Coronary artery (tissue), 2 donors: Measurements from ENCODE around the gene ZNF592.
A peak's percentile ranks its signal among the peaks of the same experiment; 100 is the strongest.

ENCODE experiments used
- DNase-seq: peaks from one replicate; pipeline ENCODE4 v3.0.0-alpha.2; 2017; ENCODE audit warnings: low spot score
- H3K27ac ChIP-seq, 2 donors: fragments of 200-600 bp; sonication (generic); one replicate each; pipeline ENCODE4 v1.5.1; 2016 to 2019
- H3K4me3 ChIP-seq: fragments of 200-600 bp; sonication (generic); 2 replicates; pipeline ENCODE4 v1.5.1; 2016; ENCODE audit warnings: mild to moderate bottlenecking, moderate library complexity
- CTCF ChIP-seq: fragments of 200-600 bp; sonication (generic); IDR thresholded peaks from one replicate; pipeline ENCODE4 v1.5.1; 2019; ENCODE audit warnings: antibody characterized with exemption

ZNF592 gene

GRCh38 chr15:84813931-84814330, 65.5 kb downstream of the ZNF592 start:
- Histone ChIP-seq H3K27ac (no peak overlapping the region), H3K4me3 (no peak overlapping the region)
- no peak for DNase-seq
- TF ChIP-seq CTCF = no peak

- Histone ChIP-seq H3K4me3 (no peak overlapping the region), H3K27ac (peak overlapping the region in 1 of 2 donors; percentile 99)
- TF ChIP-seq CTCF = no peak
- no peak for DNase-seq
Measured at GRCh38 chr15:84814916-84815315, 66.5 kb downstream of the ZNF592 start.

GRCh38 chr15:84816694-84817465, 68.5 kb downstream of the ZNF592 start, which contains the start of gene ALPK3:
TSS of gene ALPK3 (plus strand) at chr15:84817356. CDS start at chr15:84817453, 97 bp downstream.
- Histone ChIP-seq H3K4me3 (peak within 1 kb of the TSS; percentile 71), H3K27ac (peak within 1 kb of the TSS; percentile 96 to 99)
- no peak for TF ChIP-seq CTCF
- peak; percentile 89 for DNase-seq

GRCh38 chr15:84817466-84818081, 69.2 kb downstream of the ZNF592 start:
- H3K4me3 ChIP-seq = peak overlapping the region; percentile 71
- DNase-seq = peak; percentile 75
- no peak for TF ChIP-seq CTCF
- peak overlapping the region; percentile 96 to 99 for H3K27ac ChIP-seq

GRCh38 chr15:84818261-84819131, 70.1 kb downstream of the ZNF592 start:
- TF ChIP-seq CTCF = no peak
- H3K27ac ChIP-seq = peak overlapping the region; percentile 96 to 99
- DNase-seq = peak; percentile 74
- H3K4me3 ChIP-seq = peak overlapping the region; percentile 71

GRCh38 chr15:84819291-84819768, 70.9 kb downstream of the ZNF592 start:
- no peak for TF ChIP-seq CTCF
- DNase-seq = peak; percentile 80
- H3K27ac ChIP-seq = peak overlapping the region; percentile 96 to 99
- H3K4me3 ChIP-seq = peak overlapping the region; percentile 71
